Hematopoietic multipotent progenitor cell treated with erythropoietin and hydrocortisone succinate and interleukin-3 and kit ligand, for 8 days (in vitro differentiated cells): Measurements from ENCODE around the gene NPR3.
"Not testable (repeated sequence)": the region's sequence is repeated elsewhere in the genome, so short reads cannot be mapped to it uniquely, and the experiment has no call there.

Experiments used
- DNase-seq: peaks from one replicate; pipeline ENCODE4 v3.0.0-alpha.2; 2015

NPR3 gene

DNA sequence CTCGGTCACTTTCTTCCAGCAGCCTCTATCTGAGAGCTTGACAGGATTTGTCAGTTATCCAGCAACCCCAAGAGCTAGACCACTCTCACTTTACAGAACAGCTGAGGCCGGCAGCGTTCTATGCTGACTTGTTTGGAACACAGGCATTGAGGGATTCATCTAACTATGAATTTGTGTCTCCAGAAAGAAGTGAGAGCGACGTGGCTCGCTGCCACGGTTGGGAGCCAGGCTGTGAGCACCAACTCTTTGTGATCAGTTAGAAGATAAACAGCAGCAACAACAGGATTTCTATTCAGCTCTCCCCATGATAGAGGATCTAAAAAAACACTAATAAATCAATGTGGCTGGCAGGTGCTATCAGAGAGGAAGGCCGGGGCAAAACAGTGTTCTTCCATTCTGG lies 58.6 kb downstream of the NPR3 start:
- no peak for DNase-seq

DNA sequence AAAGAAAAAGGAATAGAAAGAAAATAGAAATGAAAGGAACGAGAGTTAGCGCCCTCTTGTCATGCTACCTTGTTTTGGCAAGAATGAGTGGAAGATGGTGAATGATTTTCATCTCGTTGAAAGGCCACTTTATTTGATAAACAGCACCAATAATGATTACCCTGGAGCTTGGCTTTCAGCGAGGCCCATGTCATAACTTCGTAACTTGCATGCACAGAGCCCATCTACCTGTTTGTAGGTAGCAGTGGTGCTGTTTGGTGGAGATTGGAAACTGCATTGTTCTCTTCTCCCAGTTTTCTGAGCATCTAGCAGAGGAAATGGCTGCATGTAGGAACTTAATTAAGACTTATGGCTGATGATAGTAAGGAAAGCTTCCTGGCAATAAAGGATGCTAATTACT lies 59.3 kb downstream of the NPR3 start:
- no peak for DNase-seq

DNA sequence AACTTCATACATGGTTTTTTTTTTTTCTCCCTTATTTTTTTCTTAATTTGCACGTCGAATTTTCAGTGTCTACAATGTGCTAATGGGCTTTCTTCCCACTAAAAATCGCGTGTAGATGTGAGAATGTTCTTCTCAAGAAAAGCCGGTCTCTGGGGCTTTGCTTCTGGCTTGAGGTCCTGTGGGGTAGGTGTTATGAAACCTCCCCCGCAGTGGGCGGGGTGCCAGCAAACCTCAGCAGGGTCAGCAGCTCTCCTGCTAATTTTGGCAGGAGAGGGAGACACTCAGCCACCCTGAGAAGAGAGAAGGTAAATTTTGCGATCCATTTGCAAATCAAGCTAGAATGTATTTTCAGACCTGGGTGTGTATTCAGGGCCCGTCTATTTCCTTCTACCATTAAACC lies 59.9 kb downstream of the NPR3 start:
- DNase-seq, result no peak

DNA sequence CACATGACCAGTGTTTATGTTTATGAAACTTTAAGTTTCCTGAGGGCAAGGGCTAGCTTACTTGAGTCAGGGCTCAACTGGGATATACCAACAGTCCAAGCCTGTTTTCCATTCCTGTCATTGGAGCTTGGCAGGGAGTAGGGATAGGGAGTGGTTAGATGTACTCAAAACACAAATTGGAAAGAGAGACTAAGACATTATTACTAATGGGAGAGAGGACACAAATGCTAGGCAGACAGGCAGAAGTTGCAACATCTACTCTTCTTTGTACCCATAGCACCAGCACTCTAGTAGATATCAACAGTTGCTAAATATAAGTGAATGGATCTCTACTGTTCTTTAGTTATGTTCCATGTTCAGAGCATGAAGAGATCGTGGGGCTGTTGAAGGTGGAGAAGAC lies 62.8 kb downstream of the NPR3 start:
- no peak for DNase-seq

DNA sequence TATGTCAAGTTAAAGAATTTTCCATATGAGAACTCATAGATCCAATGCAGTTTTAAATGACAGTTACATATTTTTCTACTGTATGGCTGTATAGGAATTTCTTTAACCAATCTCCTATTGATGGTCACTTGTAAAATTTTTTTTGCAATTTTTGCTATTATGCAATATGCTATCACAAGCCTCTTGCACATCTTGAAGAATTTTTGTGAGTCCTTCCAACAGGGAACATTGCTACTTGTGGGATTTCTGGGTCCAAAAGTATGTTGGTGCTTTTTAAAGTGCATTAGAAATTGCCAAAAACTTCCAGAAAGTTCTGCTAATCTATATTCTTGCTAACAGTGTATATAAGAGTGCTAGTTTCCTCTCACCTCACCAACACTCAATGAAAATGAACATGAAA lies 65.1 kb downstream of the NPR3 start:
- no peak for DNase-seq

DNA sequence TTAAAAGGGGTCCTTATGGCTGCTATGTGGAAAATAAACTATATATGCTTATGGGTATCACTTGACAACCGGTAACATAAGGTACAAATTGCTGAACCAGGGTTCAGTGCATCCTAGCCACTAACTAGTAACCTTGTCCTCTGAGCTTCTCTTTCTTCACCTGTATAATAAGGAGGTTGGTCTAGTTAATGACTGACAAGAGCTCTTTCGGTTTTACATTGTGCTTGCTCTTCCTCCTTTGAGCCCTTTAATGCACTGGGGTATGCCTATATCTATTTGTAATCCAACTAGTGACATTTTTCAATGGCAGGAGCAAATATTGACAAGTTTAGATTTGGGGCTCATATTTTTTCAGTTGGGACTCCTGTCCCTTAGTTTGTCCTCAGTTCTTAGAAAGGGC lies 66.1 kb downstream of the NPR3 start:
- no peak for DNase-seq

DNA sequence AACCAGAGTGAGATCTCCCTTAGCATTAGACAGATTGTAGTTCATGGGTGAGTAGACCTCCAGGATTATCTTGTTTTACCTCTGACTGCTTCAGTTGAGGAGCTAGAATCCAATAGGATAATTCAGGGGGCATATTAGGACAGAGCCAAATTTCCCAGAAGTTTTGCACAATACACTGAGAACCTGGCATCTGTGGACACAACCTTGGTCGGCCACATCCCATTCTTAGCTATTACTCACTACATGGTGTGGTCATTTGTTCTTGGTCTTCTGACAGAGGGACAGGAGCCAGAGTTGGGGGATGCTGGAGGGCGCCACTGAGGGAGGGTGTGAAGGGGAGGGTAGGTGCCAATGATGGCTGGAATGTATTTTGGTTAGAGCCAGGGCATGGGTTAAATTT lies 66.6 kb downstream of the NPR3 start:
- no peak for DNase-seq

DNA sequence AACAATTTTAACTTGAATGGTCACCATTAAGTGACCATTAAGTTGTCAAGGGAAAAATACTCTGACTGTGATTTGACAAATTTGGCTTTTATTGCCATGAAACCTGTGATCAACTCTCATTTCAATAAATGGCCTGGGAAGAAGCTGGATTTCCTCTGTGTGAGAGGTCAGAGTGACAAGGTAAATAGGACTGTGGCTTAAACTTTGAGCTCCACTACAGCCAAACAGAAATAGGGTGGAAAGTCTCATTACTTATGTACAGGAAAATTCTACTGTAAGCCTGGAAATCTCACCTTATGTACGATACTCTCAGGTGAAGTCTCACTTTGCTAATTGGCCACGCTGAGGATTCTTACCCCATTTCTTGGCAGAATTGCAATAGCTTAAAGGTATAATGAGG lies 67.3 kb downstream of the NPR3 start:
- no peak for DNase-seq

DNA sequence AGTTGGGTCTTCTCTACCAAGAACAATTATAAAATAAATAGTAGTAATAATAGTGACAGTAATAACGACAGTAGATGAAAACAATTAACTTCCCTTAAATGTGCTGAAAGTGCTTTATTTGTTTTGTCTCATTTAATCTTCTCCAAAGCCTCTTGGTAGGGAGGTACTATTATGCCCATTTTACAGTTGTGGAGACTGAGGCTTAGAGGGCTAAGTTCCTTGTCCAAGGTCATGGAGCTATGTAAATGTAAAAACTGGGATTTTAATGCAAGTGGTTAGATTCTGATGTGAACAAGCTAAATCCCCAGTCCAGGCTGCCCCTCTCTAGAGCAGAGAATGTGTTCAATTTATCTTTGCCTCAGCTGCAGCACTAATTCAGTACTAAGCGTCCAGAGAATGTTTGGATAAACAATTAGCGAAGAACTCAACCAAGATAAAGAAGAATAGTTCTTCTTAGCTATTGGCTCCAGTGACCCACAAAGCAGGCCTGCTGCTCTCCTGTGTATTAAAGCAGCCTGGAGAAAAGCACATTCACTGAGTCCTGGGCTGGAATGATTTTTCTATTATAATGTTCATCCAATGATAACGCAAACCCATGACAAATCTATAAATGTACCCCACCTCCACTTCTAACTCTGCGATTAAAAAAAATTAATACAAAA lies 68.8 kb downstream of the NPR3 start:
- DNase-seq, result no peak

DNA sequence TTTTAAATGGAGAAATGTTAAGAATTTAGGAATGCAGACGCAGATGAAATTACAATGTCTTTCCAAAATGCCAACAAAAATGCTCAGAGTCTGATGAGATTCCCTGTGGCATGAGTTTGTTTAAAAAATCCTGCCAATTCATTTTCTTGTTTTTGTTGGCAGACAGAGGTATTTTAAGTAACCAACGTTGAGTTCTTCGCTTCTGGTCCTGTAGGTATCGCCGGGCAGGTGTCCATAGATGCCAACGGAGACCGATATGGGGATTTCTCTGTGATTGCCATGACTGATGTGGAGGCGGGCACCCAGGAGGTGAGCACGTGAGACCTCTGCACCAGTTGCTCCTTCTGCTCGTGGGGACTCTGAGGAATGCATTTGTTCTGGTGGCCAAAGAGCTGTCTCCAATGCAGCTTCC lies 69.4 kb downstream of the NPR3 start:
- no peak for DNase-seq

DNA sequence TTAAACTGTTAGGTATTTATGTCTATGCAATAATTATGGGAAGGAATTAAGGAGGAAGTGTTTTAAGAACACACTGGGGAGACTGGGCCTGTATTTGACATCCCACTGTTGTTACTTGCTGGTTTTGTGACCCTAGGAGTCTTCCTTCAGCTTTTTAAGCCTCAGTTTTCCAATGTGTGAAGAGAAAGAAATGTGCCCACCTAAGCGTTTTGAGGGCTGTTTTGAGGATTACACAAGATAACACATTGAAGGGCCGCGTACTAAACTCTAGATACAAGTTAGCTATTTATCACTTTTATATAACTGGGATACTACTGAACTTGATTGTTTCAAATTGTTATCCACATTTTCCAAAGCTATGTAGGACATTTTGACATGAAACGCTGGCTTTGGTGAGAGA lies 72.5 kb downstream of the NPR3 start:
- no peak for DNase-seq

DNA sequence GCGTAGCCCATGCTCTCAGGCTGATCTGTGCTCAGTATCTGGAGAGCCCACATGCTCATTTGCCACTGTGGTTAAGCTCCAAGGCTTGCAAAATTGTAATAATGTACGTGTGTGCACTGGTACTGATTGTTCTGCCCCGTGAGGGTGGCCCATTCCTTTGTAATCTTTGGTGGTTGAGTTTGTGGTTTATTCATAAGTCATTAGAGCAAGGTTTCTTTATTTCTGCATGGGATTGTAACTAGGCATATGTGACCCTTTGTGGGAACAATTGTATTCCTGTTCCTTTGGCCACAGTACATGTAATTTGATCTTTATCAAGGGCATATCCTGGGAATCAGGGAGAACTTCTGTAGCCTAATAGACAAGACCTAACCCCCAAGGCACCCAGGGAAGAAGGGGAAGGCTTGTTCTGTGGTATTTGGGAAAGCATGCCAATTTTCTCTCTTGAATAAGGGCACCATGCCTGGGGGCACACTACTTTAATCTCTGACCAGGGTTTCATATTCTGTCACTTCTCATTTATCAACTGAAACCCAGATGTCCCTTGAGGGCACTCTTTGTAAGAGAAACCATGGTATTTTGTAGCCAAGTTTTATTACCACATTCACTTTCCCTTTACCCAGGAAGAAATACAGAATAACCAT lies 74.6 kb downstream of the NPR3 start:
- DNase-seq, result peak; percentile 35

DNA sequence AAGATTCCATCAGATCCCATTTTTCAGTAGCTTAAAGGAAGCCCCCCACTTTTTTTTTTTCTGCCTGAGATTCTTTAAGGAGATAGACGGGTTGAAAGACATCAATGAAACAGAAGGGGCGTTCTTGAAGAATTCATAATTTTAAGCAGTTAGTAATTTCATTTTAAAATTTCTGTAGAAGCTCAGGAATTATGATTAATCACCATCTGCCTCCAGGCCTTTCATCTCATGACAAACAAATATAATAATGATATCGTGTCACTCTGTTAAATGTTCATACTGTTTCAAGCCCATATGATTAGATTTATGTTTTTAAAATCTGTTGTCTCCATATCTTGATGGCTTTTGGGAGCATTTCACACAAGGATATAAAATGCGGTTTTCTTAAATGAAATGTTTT lies 75.2 kb downstream of the NPR3 start:
- no peak for DNase-seq

DNA sequence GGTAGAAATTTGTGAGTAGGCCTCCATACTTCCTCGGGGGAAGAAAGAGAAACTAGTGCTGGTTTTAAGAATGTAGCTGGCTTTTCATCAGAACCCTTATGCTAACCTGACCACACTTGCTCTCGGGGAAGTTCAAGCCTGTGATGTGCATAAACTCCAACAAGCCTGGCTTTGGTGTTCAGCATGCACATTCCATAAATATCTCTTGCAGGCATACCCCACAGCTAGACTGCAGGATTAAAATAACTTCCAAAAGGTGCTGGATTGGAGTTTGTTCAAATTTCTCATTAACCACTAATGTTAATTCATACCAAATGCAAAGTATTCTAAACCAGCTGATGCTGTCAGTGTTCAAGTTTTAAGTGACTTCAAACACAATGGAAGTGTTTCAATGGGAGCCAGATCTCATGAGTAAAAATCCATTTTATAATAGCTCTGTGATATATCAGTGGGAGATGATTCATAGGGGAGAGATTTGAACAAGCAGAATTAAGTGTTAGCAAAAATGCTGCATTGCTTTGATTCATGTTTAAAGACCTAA lies 79.4 kb downstream of the NPR3 start:
- DNase-seq, result no peak

DNA sequence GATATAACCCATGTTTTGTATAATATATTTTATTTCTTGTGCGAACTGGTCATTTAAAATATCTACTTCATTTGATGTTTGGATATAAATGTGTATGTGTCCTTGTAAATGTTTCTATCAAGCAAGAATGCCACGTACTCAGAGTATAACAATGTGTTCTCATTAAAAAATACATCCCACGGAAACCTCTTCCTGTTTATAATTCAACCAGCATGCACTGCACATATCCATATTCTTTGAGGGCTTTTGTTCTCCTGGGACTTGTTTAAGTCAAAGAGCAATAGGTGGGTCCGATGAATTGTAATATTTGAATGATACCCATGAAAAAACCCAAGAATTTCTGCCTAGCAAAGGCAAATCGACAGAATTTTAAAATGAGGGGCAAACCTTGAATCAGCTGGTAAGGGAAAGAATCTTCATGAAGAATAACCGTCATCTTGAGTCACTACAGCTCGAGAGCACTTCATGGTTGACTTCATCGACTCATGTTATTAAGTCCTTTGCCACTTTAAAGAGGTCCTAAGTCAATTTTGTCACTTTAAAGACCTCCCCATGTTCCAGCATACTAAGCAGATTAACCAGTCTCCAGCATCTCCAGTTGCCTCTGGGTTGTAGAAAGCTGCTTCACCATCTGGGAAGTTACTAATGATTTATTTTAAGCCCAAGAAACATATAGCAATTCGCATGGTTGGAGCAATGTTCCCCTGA lies 80.6 kb downstream of the NPR3 start:
- no peak for DNase-seq

DNA sequence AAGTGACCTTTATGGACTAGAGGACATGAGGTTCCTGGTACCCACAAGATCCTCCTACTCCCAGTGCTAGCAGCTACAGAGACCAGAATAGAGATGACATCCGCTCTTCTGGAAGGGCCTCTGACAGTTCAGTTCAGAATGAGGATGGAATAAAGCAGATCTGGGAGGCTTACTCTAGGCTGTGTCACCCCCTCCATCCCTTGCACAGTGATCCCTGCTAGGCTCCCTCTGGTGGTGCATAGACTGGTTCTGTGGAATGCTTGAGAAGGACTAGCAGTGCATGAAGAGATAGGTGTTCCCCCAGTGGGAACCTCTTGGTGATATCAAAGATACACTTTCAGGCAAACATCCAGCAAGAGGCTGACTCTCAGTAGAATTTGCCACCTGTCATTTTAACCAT lies 83.0 kb downstream of the NPR3 start:
- peak; percentile 27 for DNase-seq

DNA sequence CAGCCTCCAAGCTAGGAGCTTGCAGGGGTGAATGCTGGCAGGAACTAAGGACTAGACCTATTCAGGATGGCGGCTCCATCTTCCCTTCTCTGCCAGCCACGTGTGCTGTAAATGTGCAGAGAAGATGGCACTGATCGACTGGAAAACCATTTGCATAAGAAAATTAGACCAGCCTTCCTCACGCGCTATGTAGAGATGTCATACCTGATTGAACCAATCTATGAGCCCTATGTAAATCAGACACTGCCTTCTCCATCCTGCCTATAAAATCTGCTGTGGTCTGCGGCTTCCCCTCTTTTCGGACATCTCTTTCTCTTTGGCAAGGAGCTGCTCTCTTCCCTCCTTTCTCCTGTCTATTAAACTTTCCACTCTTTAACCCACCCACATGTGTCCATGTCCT lies 91.6 kb downstream of the NPR3 start:
- no peak for DNase-seq

DNA sequence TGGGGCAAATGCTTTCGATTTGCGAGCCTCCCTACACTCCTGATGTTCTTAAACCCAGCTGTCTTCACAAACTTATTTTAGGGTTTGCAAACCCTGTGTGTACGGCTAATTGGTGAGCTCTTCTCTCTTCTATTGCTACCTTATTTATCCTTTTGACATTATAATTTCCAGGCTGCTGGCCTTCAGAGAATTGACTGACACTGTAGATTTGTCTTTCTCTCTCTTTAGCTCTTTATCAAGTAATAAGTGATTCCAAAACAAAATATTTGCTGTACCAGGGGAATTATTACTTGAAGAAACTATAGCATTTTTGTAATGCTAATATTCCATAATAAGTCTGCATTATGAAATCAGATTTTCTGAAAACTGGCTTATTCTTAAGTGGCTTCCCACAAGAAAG lies 92.5 kb downstream of the NPR3 start:
- DNase-seq, result no peak

DNA sequence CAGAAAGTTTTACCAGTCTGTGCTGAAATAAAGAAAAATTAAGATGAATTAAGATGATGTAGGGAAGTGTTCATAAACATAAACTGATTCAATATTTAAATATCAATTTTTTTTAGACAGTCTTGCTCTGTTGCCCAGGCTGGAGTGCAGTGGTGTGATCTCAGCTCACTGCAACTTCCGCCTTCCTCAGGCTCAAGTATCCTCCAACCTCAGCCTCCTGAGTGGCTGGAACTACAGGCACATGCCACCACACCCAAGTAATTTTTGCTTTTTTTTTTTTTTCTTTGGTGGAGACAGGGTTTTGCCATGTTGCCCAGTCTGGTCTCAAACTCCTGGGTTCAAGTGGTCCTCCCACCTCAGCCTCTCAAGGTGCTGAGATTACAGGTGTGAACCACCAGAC lies 94.3 kb downstream of the NPR3 start:
- not testable (repeated sequence) for DNase-seq

DNA sequence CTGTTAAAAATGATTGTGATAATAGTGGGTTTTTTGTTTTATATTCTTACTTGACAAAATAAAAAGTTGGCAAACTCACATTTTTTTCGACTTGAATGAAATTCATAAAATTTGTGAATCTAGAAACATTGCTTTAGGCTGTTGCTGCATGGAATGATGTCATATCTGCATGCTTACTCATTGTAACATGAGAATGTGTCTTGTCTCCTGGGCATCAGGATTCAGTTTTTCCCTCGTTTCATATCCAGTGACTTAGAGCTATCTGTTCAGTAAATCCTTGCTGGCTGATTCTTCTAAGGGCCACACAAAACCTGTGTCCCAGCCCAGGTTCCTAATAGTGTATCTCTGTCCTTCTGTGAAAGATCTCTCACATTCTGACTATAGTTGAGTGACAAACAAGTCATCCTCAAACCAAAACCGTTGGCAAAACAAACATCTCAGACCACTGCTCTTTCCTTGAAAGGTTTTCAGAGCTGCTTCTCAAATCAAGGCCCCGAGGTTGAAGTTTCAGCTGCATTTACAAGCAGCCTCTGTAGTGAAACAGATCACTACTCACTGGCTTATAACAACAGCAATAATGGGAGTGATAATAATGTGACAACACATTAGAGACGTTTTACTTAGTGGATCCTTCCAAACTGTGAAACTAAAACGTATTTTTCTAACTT lies 95.0 kb downstream of the NPR3 start:
- DNase-seq, result no peak

DNA sequence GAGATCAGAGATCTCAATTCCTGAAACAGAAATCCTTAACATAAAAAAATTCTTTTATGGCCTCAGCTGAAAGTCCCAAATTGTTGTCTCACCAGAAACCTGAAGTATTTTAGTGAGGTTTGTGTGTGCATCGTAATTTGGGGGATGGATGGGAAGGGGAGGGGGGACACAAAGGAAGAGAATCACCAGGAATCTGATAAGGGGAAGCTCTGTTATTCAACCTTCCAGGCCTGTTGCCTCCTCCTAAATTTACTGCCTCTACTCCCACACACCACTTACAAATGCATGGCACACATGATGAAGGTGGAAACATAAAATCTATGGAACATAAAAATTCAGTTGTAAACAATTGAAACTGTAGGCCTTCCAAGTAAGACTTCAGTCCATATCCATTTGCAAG lies 97.7 kb downstream of the NPR3 start:
- no peak for DNase-seq

DNA sequence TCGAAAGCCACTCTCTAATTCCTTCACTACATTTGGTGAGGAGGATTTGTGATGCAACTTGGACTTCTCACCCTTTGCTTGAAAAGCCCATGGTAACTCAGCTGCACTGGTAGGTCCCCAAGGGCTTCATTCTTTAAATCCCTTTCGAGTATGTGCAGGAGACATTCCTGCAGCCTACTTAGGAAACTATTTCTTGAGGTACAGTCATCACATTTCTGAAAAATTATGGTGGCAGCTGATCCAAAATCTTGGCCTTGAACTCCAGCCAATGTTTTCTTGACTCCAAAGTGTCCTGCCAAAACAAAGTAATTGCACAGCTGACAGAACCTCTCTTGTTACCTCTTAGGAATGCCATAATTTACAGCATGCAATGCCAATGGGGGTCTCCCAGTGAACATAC lies 99.7 kb downstream of the NPR3 start:
- no peak for DNase-seq

DNA sequence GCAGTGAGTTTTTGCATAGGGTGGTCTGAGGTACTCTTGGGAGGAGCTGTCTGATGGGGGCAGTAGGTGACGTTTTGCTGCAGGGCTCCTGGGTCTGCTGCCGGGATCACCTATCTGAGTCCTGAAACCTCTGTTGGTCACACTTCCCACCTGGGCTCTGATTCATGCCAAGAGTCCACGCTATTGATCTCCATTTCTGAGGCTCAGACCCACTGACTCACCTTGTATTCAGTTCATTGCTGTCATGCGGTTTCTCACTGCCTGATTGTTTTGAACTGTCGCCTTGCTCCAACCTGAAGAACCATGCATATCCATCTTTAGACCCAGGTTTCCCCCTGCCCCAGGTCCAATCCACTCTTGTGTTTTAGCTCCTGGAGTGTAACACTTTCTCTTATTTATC lies 101.3 kb downstream of the NPR3 start:
- no peak for DNase-seq

DNA sequence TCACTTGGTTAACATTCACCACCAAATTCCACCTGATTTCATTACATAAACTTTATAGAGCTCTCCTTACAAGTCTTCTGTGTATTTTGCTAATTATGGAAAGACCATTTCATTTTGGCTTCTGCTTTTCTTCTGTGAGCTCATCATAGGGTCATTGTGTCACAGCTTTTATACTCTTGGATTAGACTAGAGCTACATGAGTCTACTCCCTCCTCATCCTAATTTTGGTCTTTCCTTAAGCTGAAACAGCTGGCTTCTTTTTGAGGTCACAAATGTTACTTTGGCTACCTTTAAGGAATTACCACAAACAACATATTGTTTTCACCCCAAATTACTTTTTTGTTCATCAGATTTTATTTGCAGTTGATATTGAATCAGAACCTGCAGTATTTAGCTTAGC lies 103.0 kb downstream of the NPR3 start:
- DNase-seq, result no peak
